GM21717 (cell line): ENCODE measurements around the gene PHLDA3.
"Not testable (repeated sequence)": the region's sequence is repeated elsewhere in the genome, so short reads cannot be mapped to it uniquely, and the experiment has no call there.

ENCODE experiments used
- ATAC-seq: cut with Tn5 transposase; IDR thresholded peaks from one replicate; pipeline ENCODE4 v1.9.1; 2021; ENCODE audit warnings: mild to moderate bottlenecking, moderate library complexity; ENCODE audit not compliant: unreplicated experiment

The PHLDA3 gene

GRCh38 chr1:201488830-201489589 is 20.0 kb upstream of the PHLDA3 start:
- ATAC-seq, result no peak

GRCh38 chr1:201487742-201488141 is 18.8 kb upstream of the PHLDA3 start:
- no peak for ATAC-seq

GRCh38 chr1:201486187-201486586 is 17.2 kb upstream of the PHLDA3 start:
- no peak for ATAC-seq

- no peak for ATAC-seq
Observed at GRCh38 chr1:201485184-201485774, 16.3 kb upstream of the PHLDA3 start.

GRCh38 chr1:201483373-201483949 is 14.5 kb upstream of the PHLDA3 start:
- no peak for ATAC-seq

- peak; percentile 32 for ATAC-seq
Observed at GRCh38 chr1:201482755-201483154, 13.8 kb upstream of the PHLDA3 start.

- peak; percentile 69 for ATAC-seq
Observed at GRCh38 chr1:201481761-201482493, 12.9 kb upstream of the PHLDA3 start.

- no peak for ATAC-seq
Observed at GRCh38 chr1:201481004-201481380, 12.0 kb upstream of the PHLDA3 start.

GRCh38 chr1:201480231-201481003 is 11.4 kb upstream of the PHLDA3 start:
- ATAC-seq, result peak; percentile 59

GRCh38 chr1:201479201-201479730 is 10.3 kb upstream of the PHLDA3 start:
- ATAC-seq, result no peak

- ATAC-seq, result not testable (repeated sequence)
Observed at GRCh38 chr1:201478666-201479065, 9.7 kb upstream of the PHLDA3 start.

GRCh38 chr1:201476670-201477344 is 7.8 kb upstream of the PHLDA3 start:
- no peak for ATAC-seq

GRCh38 chr1:201475915-201476669 is 7.1 kb upstream of the PHLDA3 start:
- ATAC-seq, result no peak

GRCh38 chr1:201475130-201475529 is 6.1 kb upstream of the PHLDA3 start:
- ATAC-seq, result no peak

GRCh38 chr1:201473296-201473695 is 4.3 kb upstream of the PHLDA3 start:
- ATAC-seq, result no peak

GRCh38 chr1:201472321-201472720 is 3.3 kb upstream of the PHLDA3 start:
- not testable (repeated sequence) for ATAC-seq

- no peak for ATAC-seq
Observed at GRCh38 chr1:201471772-201472171, 2.8 kb upstream of the PHLDA3 start.

- no peak for ATAC-seq
Observed at GRCh38 chr1:201470581-201470980, 1.6 kb upstream of the PHLDA3 start.

GRCh38 chr1:201469645-201470074 is 672 bp upstream of the PHLDA3 start:
- no peak for ATAC-seq
